MM.1S (cell line): ENCODE data around the gene MRPS23.

Experiments
- DNase-seq: peaks from one replicate; pipeline ENCODE4 v3.0.0-alpha.2; 2015
- H2AFZ ChIP-seq: fragments of 300-600 bp; sonication (generic); 2 replicates; pipeline ENCODE4 v1.6.0; 2016; ENCODE audit warnings: antibody characterized with exemption, low read length
- H3F3A ChIP-seq: fragments of 300-600 bp; sonication (generic); 2 replicates; pipeline ENCODE4 v1.6.1; 2016; ENCODE audit warnings: mild to moderate bottlenecking, antibody characterized with exemption, low read length, moderate library complexity, mixed read lengths; ENCODE audit not compliant: insufficient read depth
- H3K27ac ChIP-seq: fragments of 300-600 bp; sonication (generic); 2 replicates; pipeline ENCODE4 v1.5.1; 2016; ENCODE audit warnings: mild to moderate bottlenecking, low read length
- H3K27me3 ChIP-seq: fragments of 300-600 bp; sonication (generic); replicated peaks from 2 replicates; pipeline ENCODE4 v1.6.0; 2016; ENCODE audit warnings: low read length; ENCODE audit not compliant: insufficient read depth
- H3K36me3 ChIP-seq: fragments of 300-600 bp; sonication (generic); replicated peaks from 2 replicates; pipeline ENCODE4 v1.6.1; 2016; ENCODE audit warnings: mild to moderate bottlenecking, low read length, mixed read lengths; ENCODE audit not compliant: insufficient read depth
- H3K4me1 ChIP-seq: fragments of 300-600 bp; sonication (generic); 2 replicates; pipeline ENCODE4 v1.6.1; 2016; ENCODE audit warnings: low read length, mixed read lengths
- H3K4me2 ChIP-seq: fragments of 300-600 bp; sonication (generic); 2 replicates; pipeline ENCODE4 v1.6.0; 2016; ENCODE audit warnings: low read depth, low read length
- H3K4me3 ChIP-seq: fragments of 300-600 bp; sonication (generic); 2 replicates; pipeline ENCODE4 v1.5.1; 2016; ENCODE audit warnings: low read length, mixed read lengths
- H3K79me2 ChIP-seq: fragments of 300-600 bp; sonication (generic); 2 replicates; pipeline ENCODE4 v1.6.1; 2016; ENCODE audit warnings: mixed run types, low read length, mixed read lengths
- H3K9ac ChIP-seq: fragments of 300-600 bp; sonication (generic); 2 replicates; pipeline ENCODE4 v1.6.1; 2016; ENCODE audit warnings: low read length, mixed read lengths
- H3K9me2 ChIP-seq: fragments of 300-600 bp; sonication (generic); replicated peaks from 2 replicates; pipeline ENCODE4 v1.6.1; 2016; ENCODE audit warnings: mild to moderate bottlenecking, low read length, mixed read lengths; ENCODE audit not compliant: insufficient read depth
- H3K9me3 ChIP-seq: fragments of 300-600 bp; sonication (generic); replicated peaks from 2 replicates; pipeline ENCODE4 v1.6.1; 2016; ENCODE audit warnings: mild to moderate bottlenecking, low read length, mixed read lengths; ENCODE audit not compliant: insufficient read depth
- H4K20me1 ChIP-seq: fragments of 300-600 bp; sonication (generic); 2 replicates; pipeline ENCODE4 v1.6.1; 2016; ENCODE audit warnings: mild to moderate bottlenecking, low read length, moderate library complexity, mixed read lengths; ENCODE audit not compliant: insufficient read depth
- EZH2 ChIP-seq: fragments of 300-600 bp; sonication (generic); optimal IDR thresholded peaks from 2 replicates; pipeline ENCODE3; 2017; ENCODE audit warnings: low read depth, mild to moderate bottlenecking, antibody characterized with exemption, low read length, mixed read lengths
- EZH2phosphoT487 ChIP-seq: fragments of 300-600 bp; sonication (generic); IDR thresholded peaks from 2 replicates; pipeline ENCODE4 v1.6.1; 2018; ENCODE audit warnings: antibody characterized with exemption, low read length
- TF ChIP-seq, protein P1 (sequence below): fragments of 300-600 bp; sonication (generic); IDR thresholded peaks from 2 replicates; pipeline ENCODE4 v1.5.1; 2016; ENCODE audit warnings: antibody characterized with exemption, low read length, mixed read lengths

Gene MRPS23

DNA sequence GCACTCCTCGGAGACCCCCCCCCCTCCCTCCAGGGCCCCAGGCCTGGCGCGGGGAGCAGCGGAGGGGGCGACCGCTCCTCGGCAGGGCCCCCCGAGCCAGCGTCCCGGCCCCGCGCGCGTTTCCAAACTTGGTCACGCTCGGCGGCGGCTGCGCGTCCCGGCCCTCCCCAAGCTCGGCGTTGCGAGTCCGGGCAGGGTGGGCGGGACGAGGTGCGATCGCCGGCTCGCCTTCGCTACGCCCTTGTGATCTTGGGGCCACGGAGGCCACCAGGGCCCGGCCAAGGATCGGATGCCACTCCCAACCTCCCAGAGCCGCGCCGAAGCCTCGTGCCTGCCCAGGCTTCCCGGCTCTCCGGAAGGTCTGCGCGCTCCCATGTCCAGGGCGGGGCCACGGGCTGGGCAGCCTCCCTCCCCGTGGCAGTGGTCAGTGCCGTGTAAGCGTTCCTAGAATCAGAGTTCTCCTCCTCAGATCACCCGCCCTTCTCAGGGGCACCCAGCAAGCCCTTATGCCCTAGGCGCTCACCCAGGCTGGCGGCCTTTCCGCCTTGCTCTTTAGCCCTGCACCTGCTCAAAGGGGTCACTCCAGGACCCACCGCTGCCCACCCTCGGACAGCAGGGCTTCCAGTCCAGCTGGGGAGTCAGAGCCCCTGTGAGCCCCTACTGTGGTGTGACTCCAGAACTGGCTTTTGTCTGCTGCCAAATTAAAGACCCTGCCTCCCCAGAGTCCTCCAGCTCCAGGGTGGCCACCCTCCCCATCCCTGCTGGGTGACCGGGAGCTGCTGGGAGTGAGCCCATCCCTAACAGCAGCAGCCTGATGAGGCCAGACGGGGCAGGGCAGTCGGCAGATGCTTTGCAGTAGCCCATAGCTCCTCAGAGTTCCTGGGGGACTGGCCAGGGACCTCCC is 12.2 kb upstream of the MRPS23 start:
- TF ChIP-seq EZH2phosphoT487 (no peak), EZH2 (no peak)
- TF ChIP-seq, protein P1, sequence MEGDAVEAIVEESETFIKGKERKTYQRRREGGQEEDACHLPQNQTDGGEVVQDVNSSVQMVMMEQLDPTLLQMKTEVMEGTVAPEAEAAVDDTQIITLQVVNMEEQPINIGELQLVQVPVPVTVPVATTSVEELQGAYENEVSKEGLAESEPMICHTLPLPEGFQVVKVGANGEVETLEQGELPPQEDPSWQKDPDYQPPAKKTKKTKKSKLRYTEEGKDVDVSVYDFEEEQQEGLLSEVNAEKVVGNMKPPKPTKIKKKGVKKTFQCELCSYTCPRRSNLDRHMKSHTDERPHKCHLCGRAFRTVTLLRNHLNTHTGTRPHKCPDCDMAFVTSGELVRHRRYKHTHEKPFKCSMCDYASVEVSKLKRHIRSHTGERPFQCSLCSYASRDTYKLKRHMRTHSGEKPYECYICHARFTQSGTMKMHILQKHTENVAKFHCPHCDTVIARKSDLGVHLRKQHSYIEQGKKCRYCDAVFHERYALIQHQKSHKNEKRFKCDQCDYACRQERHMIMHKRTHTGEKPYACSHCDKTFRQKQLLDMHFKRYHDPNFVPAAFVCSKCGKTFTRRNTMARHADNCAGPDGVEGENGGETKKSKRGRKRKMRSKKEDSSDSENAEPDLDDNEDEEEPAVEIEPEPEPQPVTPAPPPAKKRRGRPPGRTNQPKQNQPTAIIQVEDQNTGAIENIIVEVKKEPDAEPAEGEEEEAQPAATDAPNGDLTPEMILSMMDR: no peak
- no peak for DNase-seq
- Histone ChIP-seq H3K27me3 (peaks cover 54% of the 10 kb centered on the region), H4K20me1 (no peaks in the 10 kb centered on the region), H3K79me2 (no peaks in the 10 kb centered on the region), H3K9me2 (no peaks in the 10 kb centered on the region), H3K4me2 (peak overlapping the region; percentile 68), H3K36me3 (no peaks in the 10 kb centered on the region), H3K4me3 (no peak overlapping the region), H2AFZ (no peak overlapping the region), H3K9ac (no peak overlapping the region), H3K27ac (no peak overlapping the region), H3K9me3 (no peaks in the 10 kb centered on the region), H3F3A (no peaks in the 10 kb centered on the region; the same call in 1 of the 2 replicates), H3K4me1 (peaks cover 8% of the 10 kb centered on the region; the same call in 1 of the 2 replicates)

DNA sequence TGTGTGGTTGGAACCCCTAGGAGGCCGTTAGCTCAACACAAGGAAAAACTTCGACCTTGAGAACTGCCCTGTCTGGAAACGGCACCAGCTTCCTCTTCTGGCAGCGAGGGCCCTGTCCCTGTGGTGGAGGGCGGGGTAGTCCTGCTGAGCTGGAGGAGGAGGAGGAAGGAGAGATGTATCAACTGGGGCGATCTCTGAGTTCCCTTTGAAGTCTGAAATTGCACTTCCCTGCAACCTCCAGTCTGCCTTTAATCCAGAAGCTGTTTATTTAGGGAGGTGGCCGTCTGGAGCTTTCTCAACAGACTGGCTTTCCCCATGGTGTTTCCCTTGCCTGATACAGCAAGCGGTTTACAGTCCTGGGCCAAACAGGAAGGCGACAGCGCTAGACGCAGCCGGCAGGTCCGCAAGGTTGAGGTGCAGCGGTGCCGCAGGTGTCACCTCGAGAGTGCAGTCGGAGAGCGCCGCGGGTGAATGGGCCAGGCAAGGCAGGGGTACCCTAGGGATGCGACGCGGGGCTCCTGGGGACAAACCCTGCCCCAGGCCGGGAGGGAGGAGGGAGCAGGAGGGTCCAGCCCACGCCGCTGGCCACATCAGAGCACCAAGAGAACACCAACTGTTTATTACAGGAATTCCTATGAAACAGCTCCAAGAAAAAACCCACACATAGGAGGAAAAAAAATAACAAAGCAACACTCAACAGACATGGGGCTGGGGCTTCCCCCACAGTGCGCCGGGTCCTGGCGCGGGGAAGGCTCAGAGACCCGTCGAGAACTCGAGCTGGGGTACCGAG is 11.4 kb upstream of the MRPS23 start:
- peak overlapping the region; percentile 68 for H3K4me2 ChIP-seq
- no peaks in the 10 kb centered on the region for H3K9me3 ChIP-seq
- H3K9ac ChIP-seq: no peak overlapping the region
- DNase-seq: peak; percentile 55
- H3K27ac ChIP-seq: no peak overlapping the region
- no peaks in the 10 kb centered on the region for H4K20me1 ChIP-seq
- no peaks in the 10 kb centered on the region for H3K79me2 ChIP-seq
- H3F3A ChIP-seq: no peaks in the 10 kb centered on the region; the same call in 1 of the 2 replicates
- H3K36me3 ChIP-seq: no peaks in the 10 kb centered on the region
- H3K4me3 ChIP-seq: 0 out of 2 replicates have a peak overlapping the region, but pooled peaks have one; percentile 5
- H2AFZ ChIP-seq: peak overlapping the region; percentile 40; the same call in 1 of the 2 replicates
- H3K9me2 ChIP-seq: no peaks in the 10 kb centered on the region
- peaks cover 54% of the 10 kb centered on the region for H3K27me3 ChIP-seq
- H3K4me1 ChIP-seq: peaks cover 8% of the 10 kb centered on the region; the same call in 1 of the 2 replicates
- TF ChIP-seq EZH2: no peak

DNA sequence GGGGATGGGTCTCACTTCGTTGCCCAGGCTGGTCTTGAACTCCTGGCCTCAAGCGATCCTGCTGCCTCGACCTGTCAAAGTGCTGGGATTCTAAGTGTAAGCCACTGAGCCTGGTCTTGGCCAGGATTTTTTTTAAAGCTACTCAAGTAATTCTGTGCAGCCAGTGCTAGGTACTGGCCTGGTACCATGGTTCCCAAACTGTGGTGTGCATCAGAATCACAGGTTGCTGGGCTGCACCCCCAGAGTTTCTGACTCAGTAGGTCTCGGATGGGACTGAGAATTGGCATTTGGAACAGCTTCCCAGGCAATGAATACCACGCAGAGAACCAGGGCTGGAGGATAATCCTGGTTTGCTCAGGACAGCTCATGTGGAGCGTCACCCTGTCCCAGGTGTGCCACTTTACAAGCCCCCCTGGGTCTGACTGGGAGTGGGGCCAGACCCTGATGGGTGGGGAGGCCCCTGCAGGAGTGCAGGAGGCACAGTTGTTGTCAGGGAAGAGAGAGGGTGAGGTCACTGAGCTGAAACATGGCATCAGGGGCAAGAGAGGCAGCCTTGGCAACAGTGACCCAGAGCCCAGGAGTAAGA is 10.7 kb upstream of the MRPS23 start:
- Histone ChIP-seq H3K9ac (no peak overlapping the region), H3K9me3 (no peaks in the 10 kb centered on the region), H3K4me1 (peaks cover 8% of the 10 kb centered on the region; the same call in 1 of the 2 replicates), H3K79me2 (no peaks in the 10 kb centered on the region), H3K9me2 (no peaks in the 10 kb centered on the region), H3K4me3 (0 out of 2 replicates have a peak overlapping the region, but pooled peaks have one; percentile 5), H3K27me3 (peaks cover 54% of the 10 kb centered on the region), H3F3A (no peaks in the 10 kb centered on the region; the same call in 1 of the 2 replicates), H3K27ac (no peak overlapping the region), H3K4me2 (peak overlapping the region; percentile 68; the same call in 1 of the 2 replicates), H2AFZ (peak overlapping the region; percentile 40; the same call in 1 of the 2 replicates), H4K20me1 (no peaks in the 10 kb centered on the region), H3K36me3 (no peaks in the 10 kb centered on the region)
- no peak for TF ChIP-seq EZH2
- no peak for TF ChIP-seq EZH2phosphoT487
- TF ChIP-seq, protein P1: no peak
- no peak for DNase-seq
